CD4-positive, alpha-beta T cell (primary cell): ENCODE results near the gene DLG1. TPM values are rescaled to one million over a fixed set of nuclear protein-coding genes. Genes with fewer than 3 reads are reported as not detected.

Experiments used
- ATAC-seq: fragments of 200-7000 bp; cut with Tn5 transposase; one replicate; pipeline ENCODE4 v1.10.0; 2022; ENCODE audit warnings: mild to moderate bottlenecking; ENCODE audit not compliant: poor library complexity
- CTCF ChIA-PET: fragments of 350-600 bp; sonication (Branson Sonifier 250); formaldehyde crosslinking; loops from one replicate; lab custom pipeline; 2021; ENCODE audit warnings: antibody characterized with exemption, inconsistent platforms; lab: Charles Lee
- POLR2A ChIA-PET: fragments of 350-600 bp; sonication (Branson Sonifier 250); formaldehyde crosslinking; loops from one replicate; lab custom pipeline; 2021; ENCODE audit warnings: antibody characterized with exemption, inconsistent platforms; lab: Charles Lee
- DNase-seq, 14 experiments: peaks; one replicate each; pipeline ENCODE4 v3.0.0-alpha.2; 2013 to 2020; ENCODE audit warnings: mixed read lengths in 2 of 14
- H3K27ac ChIP-seq, 2 donors: one replicate each; pipeline versions ENCODE4 v1.5.1 to v1.7.0; 2013; ENCODE audit warnings: low read length in 2 of 2, low read depth in 1 of 2, mild to moderate bottlenecking in 1 of 2
- H3K27me3 ChIP-seq, 2 experiments: 1 replicate in 1 of 2; 2 replicates in 1 of 2; pipeline versions ENCODE4 v1.6.1 to v1.7.0; 2013; ENCODE audit warnings: low read length in 2 of 2, control low read depth in 1 of 2, mild to moderate bottlenecking in 1 of 2, moderate library complexity in 1 of 2; ENCODE audit not compliant: insufficient read depth in 2 of 2, control insufficient read depth in 1 of 2
- H3K36me3 ChIP-seq: one replicate; pipeline ENCODE4 v1.6.1; 2013; ENCODE audit warnings: low read length, control low read depth; ENCODE audit not compliant: insufficient read depth
- H3K4me1 ChIP-seq: one replicate; pipeline ENCODE4 v1.6.1; 2013; ENCODE audit warnings: low read length, control low read depth; ENCODE audit not compliant: insufficient read depth
- H3K4me3 ChIP-seq: one replicate; pipeline ENCODE4 v1.5.1; 2013; ENCODE audit warnings: mild to moderate bottlenecking, low read length, moderate library complexity
- H3K9me3 ChIP-seq, 2 experiments: 1 replicate in 1 of 2; 2 replicates in 1 of 2; pipeline versions ENCODE4 v1.6.1 to v1.7.0; 2013; ENCODE audit warnings: low read length in 2 of 2, mild to moderate bottlenecking in 2 of 2, control low read depth in 1 of 2, moderate library complexity in 1 of 2; ENCODE audit not compliant: control insufficient read depth in 1 of 2, insufficient read depth in 1 of 2
- H3K27ac Mint-ChIP-seq: one replicate; pipeline ENCODE4 v1.8.0; 2020; ENCODE audit warnings: mixed read lengths
- H3K27me3 Mint-ChIP-seq: one replicate; pipeline ENCODE4 v1.8.0; 2021; ENCODE audit warnings: mixed read lengths
- H3K36me3 Mint-ChIP-seq: one replicate; pipeline ENCODE4 v1.8.0; 2021; ENCODE audit warnings: low read depth, mixed read lengths
- H3K4me1 Mint-ChIP-seq: one replicate; pipeline ENCODE4 v1.8.0; 2021; ENCODE audit warnings: low read depth, mixed read lengths
- H3K4me3 Mint-ChIP-seq: one replicate; pipeline ENCODE4 v1.8.0; 2020; ENCODE audit warnings: mild to moderate bottlenecking, mixed read lengths
- H3K9me3 Mint-ChIP-seq: one replicate; pipeline ENCODE4 v1.8.0; 2020; ENCODE audit warnings: mixed read lengths
- intact Hi-C, 2 experiments: fragments of 100-400 bp; cut with DNase I in 1 of 2; cut with micrococcal nuclease in 1 of 2; formaldehyde crosslinking; loops; one replicate each; pipeline versions ENCODE4 v1.15.1 to v1.9.0; 2023 to 2025; cut with DNase I, micrococcal nuclease
- total RNA-seq, 174 experiments: library from RNA in 2 of 174; stranded (reverse) in 2 of 174; gene quantifications; one replicate each; pipeline ENCODE4 v1.2.3 and lab custom pipeline; 2021 to 2026
- TF ChIP-seq, protein P1 (sequence below): fragments of 200-600 bp; IDR thresholded peaks from one replicate; pipeline ENCODE4 v1.8.0; 2022; ENCODE audit warnings: antibody characterized with exemption, mild to moderate bottlenecking

Gene DLG1
- total RNA-seq, 2 experiments from 2014 or later = 86.8 to 91.8 TPM

DNA sequence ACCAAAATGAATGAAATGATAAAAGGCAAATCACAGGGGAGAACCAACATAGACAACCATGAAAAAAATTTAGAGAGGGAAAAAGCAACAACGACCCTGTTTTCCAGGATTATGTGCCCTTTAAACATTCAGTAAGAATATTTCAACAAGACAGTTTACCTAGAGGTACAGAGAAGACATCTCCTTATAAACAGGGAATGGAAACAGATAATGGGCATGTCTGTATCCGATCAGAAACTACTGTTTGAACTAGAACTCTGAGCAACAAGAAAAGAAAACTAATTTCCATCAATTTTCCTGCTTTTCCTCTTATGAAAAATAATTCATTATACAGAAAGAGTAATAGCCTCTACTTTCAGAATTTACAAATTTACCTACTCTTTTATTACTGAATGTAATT is 39.3 kb downstream of the DLG1 start:
- Mint-ChIP-seq H3K4me3 (no peak overlapping the region), H3K36me3 (peaks cover 7% of the 10 kb centered on the region), H3K27me3 (no peaks in the 10 kb centered on the region), H3K27ac (no peak overlapping the region), H3K4me1 (peaks cover 64% of the 10 kb centered on the region), H3K9me3 (no peaks in the 10 kb centered on the region)
- DNase-seq (no peak), ATAC-seq (no peak)
- Histone ChIP-seq H3K4me3 (no peak overlapping the region), H3K4me1 (peaks cover 1% of the 10 kb centered on the region), H3K27me3 (no peaks in the 10 kb centered on the region), H3K36me3 (no peaks in the 10 kb centered on the region), H3K9me3 (no peaks in the 10 kb centered on the region), H3K27ac (no peak overlapping the region)
- ChIA-PET CTCF (no interaction called here), POLR2A (no interaction called here)
- intact Hi-C loops = loop anchor here in 1 of 2 experiments (2.0 kb wide), 1 partner anchor 198 kb away; no protein-coding TSS in a partner anchor
- TF ChIP-seq, protein P1, sequence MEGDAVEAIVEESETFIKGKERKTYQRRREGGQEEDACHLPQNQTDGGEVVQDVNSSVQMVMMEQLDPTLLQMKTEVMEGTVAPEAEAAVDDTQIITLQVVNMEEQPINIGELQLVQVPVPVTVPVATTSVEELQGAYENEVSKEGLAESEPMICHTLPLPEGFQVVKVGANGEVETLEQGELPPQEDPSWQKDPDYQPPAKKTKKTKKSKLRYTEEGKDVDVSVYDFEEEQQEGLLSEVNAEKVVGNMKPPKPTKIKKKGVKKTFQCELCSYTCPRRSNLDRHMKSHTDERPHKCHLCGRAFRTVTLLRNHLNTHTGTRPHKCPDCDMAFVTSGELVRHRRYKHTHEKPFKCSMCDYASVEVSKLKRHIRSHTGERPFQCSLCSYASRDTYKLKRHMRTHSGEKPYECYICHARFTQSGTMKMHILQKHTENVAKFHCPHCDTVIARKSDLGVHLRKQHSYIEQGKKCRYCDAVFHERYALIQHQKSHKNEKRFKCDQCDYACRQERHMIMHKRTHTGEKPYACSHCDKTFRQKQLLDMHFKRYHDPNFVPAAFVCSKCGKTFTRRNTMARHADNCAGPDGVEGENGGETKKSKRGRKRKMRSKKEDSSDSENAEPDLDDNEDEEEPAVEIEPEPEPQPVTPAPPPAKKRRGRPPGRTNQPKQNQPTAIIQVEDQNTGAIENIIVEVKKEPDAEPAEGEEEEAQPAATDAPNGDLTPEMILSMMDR = no peak

DNA sequence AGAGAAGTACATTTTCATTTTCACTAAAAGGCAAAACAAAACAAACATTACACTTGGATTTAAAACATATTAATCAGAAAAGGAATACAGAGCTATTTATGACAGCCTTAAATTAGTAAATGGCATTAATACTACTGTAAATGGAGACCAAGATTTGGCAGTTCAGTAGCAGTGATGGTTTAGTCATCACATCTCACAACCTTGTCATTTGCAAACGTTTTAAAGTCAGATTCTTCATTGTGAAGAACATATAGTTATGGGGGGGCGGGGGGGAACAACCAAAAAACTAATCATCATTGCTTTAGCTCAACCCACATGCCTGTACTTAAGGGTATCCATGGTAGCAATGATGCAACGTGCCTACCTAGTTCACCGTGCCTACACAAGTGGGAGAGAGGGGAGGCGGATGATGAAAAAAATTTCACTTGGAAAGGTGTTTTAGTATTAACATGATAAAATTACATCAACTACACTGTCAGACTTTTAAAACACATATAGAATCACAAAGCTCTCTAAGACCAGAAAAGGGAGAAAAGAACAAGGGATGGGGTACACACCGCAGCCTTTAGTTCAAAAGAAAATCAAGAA is 40.1 kb downstream of the DLG1 start:
- peaks cover 4% of the 10 kb centered on the region for H3K4me1 ChIP-seq
- intact Hi-C loops = loop anchor here in 1 of 2 experiments (2.0 kb wide), 1 partner anchor 199 kb away; no protein-coding TSS in a partner anchor
- H3K9me3 Mint-ChIP-seq = no peaks in the 10 kb centered on the region
- H3K9me3 ChIP-seq = no peaks in the 10 kb centered on the region
- DNase-seq = no peak
- no peaks in the 10 kb centered on the region for H3K27me3 Mint-ChIP-seq
- peaks cover 12% of the 10 kb centered on the region for H3K36me3 Mint-ChIP-seq
- H3K27ac Mint-ChIP-seq = peak overlapping the region; percentile 8
- no peaks in the 10 kb centered on the region for H3K27me3 ChIP-seq
- peaks cover 72% of the 10 kb centered on the region for H3K4me1 Mint-ChIP-seq
- ChIA-PET POLR2A (interaction anchor here (1.1 kb wide), 1 partner anchor 254 kb away, joined by 3 read pairs; no protein-coding TSS in a partner anchor), CTCF (interaction anchor here (0.8 to 3.3 kb wide), 5 partner anchors 14 to 252 kb away, joined by 3 to 15 read pairs (median 5); no protein-coding TSS in a partner anchor)
- no peak overlapping the region for H3K4me3 Mint-ChIP-seq
- ATAC-seq = no peak
- TF ChIP-seq, protein P1 = no peak
- no peaks in the 10 kb centered on the region for H3K36me3 ChIP-seq
- no peak overlapping the region for H3K27ac ChIP-seq
- no peak overlapping the region for H3K4me3 ChIP-seq

DNA sequence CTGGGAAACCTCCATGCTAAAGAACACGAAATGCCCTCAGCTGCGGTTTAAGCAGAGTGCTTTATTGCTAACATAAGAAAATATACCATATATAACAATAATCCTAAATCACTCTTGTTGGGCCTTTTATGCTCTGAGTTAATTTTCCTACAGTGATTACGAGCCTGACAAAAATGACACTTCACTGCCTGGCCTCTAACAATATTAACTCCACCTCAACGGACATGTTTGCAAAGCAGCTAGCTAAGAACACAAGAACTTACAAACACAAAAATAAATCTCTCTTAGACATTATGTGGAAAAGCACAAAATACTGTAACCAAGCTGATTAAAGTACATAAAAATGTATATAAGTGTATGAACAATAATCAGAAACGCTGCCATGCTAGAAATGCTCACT is 40.7 kb downstream of the DLG1 start:
- CTCF ChIA-PET = interaction anchor here (0.8 to 3.3 kb wide), 7 partner anchors 10 to 298 kb away, joined by 3 to 15 read pairs (median 5); partner anchors contain the start of gene BDH1
- Mint-ChIP-seq H3K27ac (peak overlapping the region; percentile 8), H3K36me3 (peaks cover 10% of the 10 kb centered on the region), H3K27me3 (no peaks in the 10 kb centered on the region), H3K4me3 (no peak overlapping the region), H3K4me1 (peaks cover 72% of the 10 kb centered on the region), H3K9me3 (no peaks in the 10 kb centered on the region)
- Histone ChIP-seq H3K9me3 (no peaks in the 10 kb centered on the region), H3K4me3 (no peak overlapping the region), H3K4me1 (peaks cover 4% of the 10 kb centered on the region), H3K36me3 (no peaks in the 10 kb centered on the region), H3K27ac (no peak overlapping the region), H3K27me3 (no peaks in the 10 kb centered on the region)
- DNase-seq (no peak), ATAC-seq (no peak)
- intact Hi-C loops = loop anchor here (1.0 to 2.0 kb wide), 3 partner anchors 199 to 253 kb away; no protein-coding TSS in a partner anchor
- TF ChIP-seq, protein P1 = no peak
- POLR2A ChIA-PET = interaction anchor here (1.1 kb wide), 1 partner anchor 255 kb away, joined by 3 read pairs; no protein-coding TSS in a partner anchor
